ENCODE data around the gene CUBN.

The CUBN gene

GRCh38 chr10:17101257-17101909 is 28.2 kb downstream of the CUBN start:
- DNase-seq, result no peak

- no peak for DNase-seq
Measured at GRCh38 chr10:17100586-17100985, 29.0 kb downstream of the CUBN start.

GRCh38 chr10:17098012-17098411 is 31.6 kb downstream of the CUBN start:
- no peak for DNase-seq

GRCh38 chr10:17094844-17095243 is 34.8 kb downstream of the CUBN start:
- DNase-seq, result no peak

GRCh38 chr10:17092986-17093803 is 36.4 kb downstream of the CUBN start:
- no peak for DNase-seq

- DNase-seq, result no peak
Measured at GRCh38 chr10:17092216-17092944, 37.2 kb downstream of the CUBN start.

- DNase-seq, result no peak
Measured at GRCh38 chr10:17088118-17088806, 41.3 kb downstream of the CUBN start.

- DNase-seq, result no peak
Measured at GRCh38 chr10:17086865-17087367, 42.7 kb downstream of the CUBN start.

- DNase-seq, result no peak
Measured at GRCh38 chr10:17085011-17085725, 44.4 kb downstream of the CUBN start.

GRCh38 chr10:17084258-17084657 is 45.4 kb downstream of the CUBN start:
- no peak for DNase-seq

- no peak for DNase-seq
Measured at GRCh38 chr10:17081431-17081830, 48.2 kb downstream of the CUBN start.

GRCh38 chr10:17077890-17078289 is 51.7 kb downstream of the CUBN start:
- no peak for DNase-seq

GRCh38 chr10:17077346-17077781 is 52.2 kb downstream of the CUBN start:
- no peak for DNase-seq

- no peak for DNase-seq
Measured at GRCh38 chr10:17076626-17077345, 52.8 kb downstream of the CUBN start.

GRCh38 chr10:17075533-17076359 is 53.9 kb downstream of the CUBN start:
- DNase-seq, result no peak

- DNase-seq, result no peak
Measured at GRCh38 chr10:17074541-17074847, 55.1 kb downstream of the CUBN start.

GRCh38 chr10:17073725-17074540 is 55.7 kb downstream of the CUBN start:
- DNase-seq, result no peak

- no peak for DNase-seq
Measured at GRCh38 chr10:17068953-17069352, 60.7 kb downstream of the CUBN start.

- no peak for DNase-seq
Measured at GRCh38 chr10:17067376-17068264, 62.0 kb downstream of the CUBN start.
